Peyer's patch (tissue), 4 donors: ENCODE measurements around the gene DLD. TPM values are rescaled to one million over a fixed set of nuclear protein-coding genes. Genes with fewer than 3 reads are reported as not detected.
"Not testable (repeated sequence)": the region's sequence is repeated elsewhere in the genome, so short reads cannot be mapped to it uniquely, and the experiment has no call there.

Source experiments
- DNase-seq, 3 donors: peaks; one replicate each; pipeline ENCODE4 v3.0.0-alpha.2; 2017 to 2019
- H3K27ac ChIP-seq, 4 donors: fragments of 200-600 bp; sonication (generic); one replicate each; pipeline ENCODE4 v1.5.1; 2016 to 2019
- H3K27me3 ChIP-seq, 2 donors: fragments of 200-600 bp; sonication (generic); one replicate each; pipeline ENCODE4 v1.5.1; 2019
- H3K36me3 ChIP-seq, 3 donors: fragments of 200-600 bp; sonication (generic); one replicate each; pipeline ENCODE4 v1.5.1; 2016 to 2019
- H3K4me1 ChIP-seq, 4 donors: fragments of 200-600 bp; sonication (generic); one replicate each; pipeline ENCODE4 v1.5.1; 2016 to 2019
- H3K4me3 ChIP-seq, 4 donors: fragments of 200-600 bp; sonication (generic); 1 replicate in 3 of 4; 2 replicates in 1 of 4; pipeline ENCODE4 v1.5.1; 2016 to 2019; ENCODE audit warnings: mild to moderate bottlenecking in 1 of 4
- H3K9me3 ChIP-seq, 4 donors: fragments of 200-600 bp; sonication (generic); one replicate each; pipeline ENCODE4 v1.5.1; 2016 to 2019; ENCODE audit warnings: mild to moderate bottlenecking in 1 of 4
- CTCF ChIP-seq, 6 experiments: fragments of 450-650 bp in 4 of 6; fragments of 200-600 bp in 2 of 6; sonication (generic) in 1 of 6; IDR thresholded peaks; one replicate each; pipeline ENCODE4 v1.5.1; 2017 to 2019; ENCODE audit warnings: antibody characterized with exemption in 6 of 6, mild to moderate bottlenecking in 3 of 6, moderate library complexity in 1 of 6
- POLR2A ChIP-seq, 2 donors: fragments of 450-650 bp; IDR thresholded peaks; one replicate each; pipeline ENCODE4 v1.5.1; 2017; ENCODE audit warnings: antibody characterized with exemption in 2 of 2, mild to moderate bottlenecking in 2 of 2, moderate library complexity in 2 of 2
- total RNA-seq, 4 donors: library from RNA; depleted of rRNA; stranded (reverse); fragments of >200 nt; gene quantifications; one replicate each; pipeline ENCODE4 v1.1.0, GENCODE V29; 2016

Gene DLD
- total RNA-seq, 4 donors from 2014 or later = 53.9 to 93.3 (median 74.2) TPM

DNA sequence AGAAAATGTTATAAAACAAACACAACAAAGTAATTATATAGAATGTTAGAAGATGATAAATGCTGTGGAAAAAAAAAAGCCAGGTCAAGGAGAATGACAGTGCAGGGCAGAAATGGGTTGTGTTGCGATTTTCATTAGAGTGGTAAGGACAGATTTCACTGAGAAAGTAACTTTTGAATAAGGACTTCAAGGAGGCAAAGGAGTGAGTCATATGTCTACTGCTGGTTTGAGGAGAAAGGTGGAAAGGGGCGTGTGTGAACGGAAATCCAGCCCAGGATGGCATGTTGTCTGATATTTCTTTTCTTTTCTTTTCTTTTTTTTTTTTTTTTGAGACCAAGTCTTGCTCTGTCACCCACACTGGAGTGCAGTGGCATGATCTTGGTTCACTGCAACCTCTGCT, 12.3 kb upstream of the DLD start:
- Histone ChIP-seq H3K9me3 (no peaks in the 10 kb centered on the region), H3K4me1 (peaks cover 0 to 3% (median 0%) of the 10 kb centered on the region in 4 donors), H3K4me3 (no peak overlapping the region), H3K27ac (no peak overlapping the region), H3K36me3 (no peaks in the 10 kb centered on the region), H3K27me3 (no peaks in the 10 kb centered on the region)
- no peak for TF ChIP-seq POLR2A (IDR thresholded peaks at IDR 0.05)
- no peak for TF ChIP-seq CTCF (IDR thresholded peaks at IDR 0.05)
- DNase-seq = no peak

- no peak for TF ChIP-seq POLR2A (IDR thresholded peaks at IDR 0.05)
- peak; percentile 33 to 95 (median 77) for TF ChIP-seq CTCF (IDR thresholded peaks at IDR 0.05)
- Histone ChIP-seq H3K9me3 (no peaks in the 10 kb centered on the region), H3K27ac (no peak overlapping the region), H3K4me1 (peaks cover 0 to 3% (median 0%) of the 10 kb centered on the region in 4 donors), H3K27me3 (no peaks in the 10 kb centered on the region), H3K4me3 (no peak overlapping the region), H3K36me3 (no peaks in the 10 kb centered on the region)
- peak in 1 of 3 donors; percentile 69 for DNase-seq
Measured at GRCh38 chr7:107879400-107880035, 11.5 kb upstream of the DLD start.

DNA sequence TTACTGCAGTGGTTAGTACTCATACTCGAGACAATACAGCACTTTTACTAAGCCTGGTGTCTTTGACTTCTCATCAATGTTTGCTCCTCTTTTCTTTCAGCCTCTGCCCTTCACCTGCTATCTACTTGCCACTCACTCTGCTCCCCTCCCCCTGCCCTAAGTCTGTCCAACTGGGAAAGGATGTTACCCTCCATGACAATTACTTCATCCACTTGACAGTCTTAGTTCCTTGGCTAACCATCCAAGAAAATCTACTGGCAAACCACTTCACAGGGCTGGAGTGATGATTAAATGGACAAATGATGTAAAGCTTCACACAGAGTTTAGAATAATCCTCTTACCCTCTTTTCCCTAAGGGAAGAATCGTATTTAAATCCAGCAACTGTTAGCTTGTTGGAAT, 8.2 kb upstream of the DLD start:
- H3K9me3 ChIP-seq = no peaks in the 10 kb centered on the region

DNA sequence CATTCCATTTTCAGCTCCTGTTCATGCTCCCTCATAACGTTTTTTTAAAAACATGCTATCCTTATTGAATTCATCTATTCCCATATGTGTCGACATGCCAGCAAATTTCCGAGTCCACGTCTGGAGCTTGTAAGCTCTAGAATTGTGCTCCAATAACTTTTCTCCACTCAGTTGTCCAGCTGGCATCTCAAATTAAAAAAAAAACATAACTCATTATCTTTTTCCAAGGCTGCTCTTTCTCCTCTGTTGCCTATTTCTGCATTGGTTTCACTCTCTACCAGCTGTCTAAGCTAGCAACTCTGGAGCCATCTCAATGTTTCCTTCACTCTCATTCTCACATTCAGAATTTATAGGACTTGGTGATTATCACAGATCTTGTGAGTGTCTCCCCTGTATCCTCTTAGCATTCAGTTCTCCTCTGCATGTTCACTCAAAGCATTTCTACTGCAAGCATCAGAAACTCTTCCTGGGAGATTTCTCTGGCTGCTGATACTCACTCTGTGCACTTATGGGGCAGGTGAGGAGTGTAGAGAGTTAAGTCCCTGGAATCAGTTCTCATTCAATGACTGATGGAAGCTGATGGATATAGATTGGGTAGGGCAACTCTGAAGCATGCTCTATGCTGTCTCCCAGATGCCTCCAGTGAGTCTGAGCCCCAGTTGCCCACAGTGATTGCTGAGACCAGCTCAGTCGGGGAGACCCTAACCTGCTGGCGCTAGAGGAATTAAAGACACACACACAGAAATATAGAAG, 6.7 kb upstream of the DLD start:
- H3K4me1 ChIP-seq = peaks cover 0 to under 1% (median 0%) of the 10 kb centered on the region in 4 donors
- H3K4me3 ChIP-seq = no peak overlapping the region
- H3K27ac ChIP-seq = no peak overlapping the region
- no peaks in the 10 kb centered on the region for H3K27me3 ChIP-seq
- H3K9me3 ChIP-seq = no peaks in the 10 kb centered on the region
- H3K36me3 ChIP-seq = no peaks in the 10 kb centered on the region
- no peak for DNase-seq
- TF ChIP-seq POLR2A (IDR thresholded peaks at IDR 0.05) = no peak
- TF ChIP-seq CTCF (IDR thresholded peaks at IDR 0.05) = no peak

More for the DNA sequence above, 8.2 kb upstream of the DLD start:
- TF ChIP-seq CTCF (IDR thresholded peaks at IDR 0.05) (no peak), POLR2A (IDR thresholded peaks at IDR 0.05) (no peak)
- H3K4me1 ChIP-seq = peaks cover 0 to 3% (median 0%) of the 10 kb centered on the region in 4 donors
- no peak overlapping the region for H3K4me3 ChIP-seq
- H3K27ac ChIP-seq = no peak overlapping the region
- H3K36me3 ChIP-seq = no peaks in the 10 kb centered on the region
- no peaks in the 10 kb centered on the region for H3K27me3 ChIP-seq
- DNase-seq = no peak

DNA sequence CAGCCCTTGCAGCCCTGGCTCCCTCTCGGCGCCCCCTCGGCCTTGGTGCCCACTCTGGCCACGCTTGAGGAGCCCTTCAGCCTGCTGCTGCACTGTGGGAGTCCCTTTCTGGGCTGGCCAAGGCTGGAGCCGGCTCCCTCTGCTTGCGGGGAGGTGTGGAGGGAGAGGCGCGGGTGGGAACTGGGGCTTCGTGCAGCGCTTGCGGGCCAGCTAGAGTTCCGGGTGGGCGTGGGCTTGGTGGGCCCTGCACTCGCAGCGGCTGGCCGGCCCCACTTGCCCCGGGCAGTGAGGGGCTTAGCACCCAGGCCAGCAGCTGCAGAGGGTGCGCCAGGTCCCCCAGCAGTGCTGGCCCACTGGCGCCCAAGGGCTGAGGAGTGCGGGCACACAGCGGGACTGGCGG, 3.2 kb upstream of the DLD start:
- H3K27ac ChIP-seq, H3K36me3 ChIP-seq, H3K4me3 ChIP-seq, H3K27me3 ChIP-seq, H3K9me3 ChIP-seq, DNase-seq: not testable (repeated sequence)
- peaks cover 0 to 13% (median 0%) of the 10 kb centered on the region in 4 donors for H3K4me1 ChIP-seq

GRCh38 chr7:107889992-107890391, 991 bp upstream of the DLD start:
- Histone ChIP-seq H3K4me1 (peaks cover 0 to 27% (median 0%) of the 10 kb centered on the region in 4 donors), H3K4me3 (no peak overlapping the region), H3K9me3 (no peaks in the 10 kb centered on the region), H3K27me3 (no peaks in the 10 kb centered on the region), H3K36me3 (peaks cover 0 to 5% (median 0%) of the 10 kb centered on the region in 3 donors), H3K27ac (peak overlapping the region in 3 of 4 donors; percentile 92 to 95 (median 93))
- no peak for DNase-seq
- no peak for TF ChIP-seq CTCF (IDR thresholded peaks at IDR 0.05)
- TF ChIP-seq POLR2A (IDR thresholded peaks at IDR 0.05) = no peak
